HUES6 (cell line): Measurements from ENCODE around the gene GNAT2.

ENCODE experiments used
- H3K27ac ChIP-seq: 2 replicates; pipeline ENCODE4 v1.7.0; 2013; ENCODE audit warnings: low read depth, mild to moderate bottlenecking, low read length, inconsistent platforms
- H3K27me3 ChIP-seq: 2 replicates; pipeline ENCODE4 v1.6.1; 2013; ENCODE audit warnings: low read length; ENCODE audit not compliant: control insufficient read depth, insufficient read depth
- H3K36me3 ChIP-seq: 2 replicates; pipeline ENCODE4 v1.6.1; 2013; ENCODE audit warnings: low read length; ENCODE audit not compliant: control insufficient read depth, insufficient read depth
- H3K4me1 ChIP-seq: 2 replicates; pipeline ENCODE4 v1.6.1; 2013; ENCODE audit warnings: low read length; ENCODE audit not compliant: control insufficient read depth, insufficient read depth
- H3K4me3 ChIP-seq: 2 replicates; pipeline ENCODE4 v1.5.1; 2013; ENCODE audit warnings: low read depth, low read length
- H3K9ac ChIP-seq: one replicate; pipeline ENCODE4 v1.6.1; 2013; ENCODE audit warnings: mild to moderate bottlenecking, low read length
- H3K9me3 ChIP-seq: 2 replicates; pipeline ENCODE4 v1.6.1; 2013; ENCODE audit warnings: low read depth, low read length; ENCODE audit not compliant: control insufficient read depth, insufficient read depth

Gene GNAT2

GRCh38 chr1:109657395-109657794, 38.0 kb upstream of the GNAT2 start:
- Histone ChIP-seq H3K9ac (no peak overlapping the region), H3K27ac (no peak overlapping the region), H3K9me3 (no peaks in the 10 kb centered on the region), H3K4me1 (peaks cover 3% of the 10 kb centered on the region; the same call in 1 of the 2 replicates), H3K27me3 (peaks cover 15% of the 10 kb centered on the region), H3K36me3 (peaks cover 4% of the 10 kb centered on the region; the same call in 1 of the 2 replicates), H3K4me3 (no peak overlapping the region)

- Histone ChIP-seq H3K36me3 (peaks cover 4% of the 10 kb centered on the region; the same call in 1 of the 2 replicates), H3K9ac (peak within 1 kb of the TSS; percentile 37), H3K4me1 (peaks cover 3% of the 10 kb centered on the region; the same call in 1 of the 2 replicates), H3K9me3 (no peaks in the 10 kb centered on the region), H3K4me3 (peak within 1 kb of the TSS; percentile 96), H3K27me3 (peaks cover 21% of the 10 kb centered on the region), H3K27ac (no peak within 1 kb of the TSS)
Measured at GRCh38 chr1:109655615-109656519, 36.5 kb upstream of the GNAT2 start, which contains the start of gene GSTM4. TSS of gene GSTM4 (plus strand) at chr1:109656099. CDS start at chr1:109656390, 291 bp downstream.

GRCh38 chr1:109654519-109654918, 35.1 kb upstream of the GNAT2 start:
- peaks cover 3% of the 10 kb centered on the region; the same call in 1 of the 2 replicates for H3K4me1 ChIP-seq
- no peak overlapping the region for H3K9ac ChIP-seq
- no peak overlapping the region for H3K27ac ChIP-seq
- H3K4me3 ChIP-seq, result no peak overlapping the region
- H3K27me3 ChIP-seq, result peaks cover 24% of the 10 kb centered on the region
- H3K9me3 ChIP-seq, result no peaks in the 10 kb centered on the region
- peaks cover 4% of the 10 kb centered on the region; the same call in 1 of the 2 replicates for H3K36me3 ChIP-seq

GRCh38 chr1:109653306-109653705, 33.9 kb upstream of the GNAT2 start:
- no peak overlapping the region for H3K9ac ChIP-seq
- H3K36me3 ChIP-seq, result no peaks in the 10 kb centered on the region
- no peak overlapping the region for H3K4me3 ChIP-seq
- no peak overlapping the region for H3K27ac ChIP-seq
- H3K27me3 ChIP-seq, result peaks cover 24% of the 10 kb centered on the region
- peaks cover 3% of the 10 kb centered on the region; the same call in 1 of the 2 replicates for H3K4me1 ChIP-seq
- no peaks in the 10 kb centered on the region for H3K9me3 ChIP-seq

- Histone ChIP-seq H3K27me3 (peaks cover 24% of the 10 kb centered on the region), H3K9me3 (no peaks in the 10 kb centered on the region), H3K27ac (no peak overlapping the region), H3K36me3 (no peaks in the 10 kb centered on the region), H3K4me1 (peaks cover 3% of the 10 kb centered on the region; the same call in 1 of the 2 replicates), H3K4me3 (no peak overlapping the region), H3K9ac (no peak overlapping the region)
Measured at GRCh38 chr1:109652402-109652801, 33.0 kb upstream of the GNAT2 start.

- Histone ChIP-seq H3K4me1 (peaks cover 3% of the 10 kb centered on the region; the same call in 1 of the 2 replicates), H3K36me3 (no peaks in the 10 kb centered on the region), H3K9me3 (no peaks in the 10 kb centered on the region), H3K9ac (no peak overlapping the region), H3K27me3 (peaks cover 24% of the 10 kb centered on the region), H3K4me3 (no peak overlapping the region), H3K27ac (no peak overlapping the region)
Measured at GRCh38 chr1:109650609-109651008, 31.2 kb upstream of the GNAT2 start.

- no peaks in the 10 kb centered on the region for H3K36me3 ChIP-seq
- no peaks in the 10 kb centered on the region for H3K9me3 ChIP-seq
- H3K27ac ChIP-seq, result no peak overlapping the region
- no peak overlapping the region for H3K4me3 ChIP-seq
- H3K27me3 ChIP-seq, result peaks cover 20% of the 10 kb centered on the region
- H3K4me1 ChIP-seq, result no peaks in the 10 kb centered on the region
- H3K9ac ChIP-seq, result no peak overlapping the region
Measured at GRCh38 chr1:109649491-109649914, 30.1 kb upstream of the GNAT2 start.

GRCh38 chr1:109644670-109645069, 25.3 kb upstream of the GNAT2 start:
- no peak overlapping the region for H3K9ac ChIP-seq
- H3K27me3 ChIP-seq, result peaks cover 7% of the 10 kb centered on the region
- no peaks in the 10 kb centered on the region for H3K9me3 ChIP-seq
- peaks cover 11% of the 10 kb centered on the region for H3K4me1 ChIP-seq
- H3K4me3 ChIP-seq, result no peak overlapping the region
- H3K27ac ChIP-seq, result no peak overlapping the region
- no peaks in the 10 kb centered on the region for H3K36me3 ChIP-seq

- Histone ChIP-seq H3K4me3 (no peak overlapping the region), H3K9ac (no peak overlapping the region), H3K27me3 (peaks cover 7% of the 10 kb centered on the region)
Measured at GRCh38 chr1:109643385-109644230, 24.2 kb upstream of the GNAT2 start.

GRCh38 chr1:109642626-109643025, 23.2 kb upstream of the GNAT2 start:
- H3K27me3 ChIP-seq, result peaks cover 7% of the 10 kb centered on the region
- no peaks in the 10 kb centered on the region for H3K36me3 ChIP-seq
- no peaks in the 10 kb centered on the region for H3K9me3 ChIP-seq
- no peak overlapping the region for H3K9ac ChIP-seq
- H3K4me1 ChIP-seq, result peaks cover 11% of the 10 kb centered on the region
- H3K4me3 ChIP-seq, result no peak overlapping the region
- no peak overlapping the region for H3K27ac ChIP-seq

More at GRCh38 chr1:109643385-109644230, 24.2 kb upstream of the GNAT2 start:
- no peak overlapping the region for H3K27ac ChIP-seq
- H3K9me3 ChIP-seq, result no peaks in the 10 kb centered on the region
- no peaks in the 10 kb centered on the region for H3K36me3 ChIP-seq
- H3K4me1 ChIP-seq, result peaks cover 11% of the 10 kb centered on the region
